IMR-90 (cell line): Measurements from ENCODE around the gene PCGF5. TPM values are rescaled to one million over a fixed set of nuclear protein-coding genes. Genes with fewer than 3 reads are reported as not detected.

Experiments
- ATAC-seq: fragments of 200-7000 bp; cut with Tn5 transposase; 2 replicates; pipeline ENCODE4 v1.9.1; 2020; ENCODE audit warnings: low read depth, mild to moderate bottlenecking, moderate library complexity
- BruUV-seq: library from RNA; stranded (reverse); fragments of 400-500 nt; replicated peaks from 2 replicates; lab custom pipeline; 2021; lab: Mats Ljungman, UMichigan
- CTCF ChIA-PET: fragments of 300-600 bp; formaldehyde crosslinking; extraction: SDS; loops from one replicate; lab custom pipeline; 2021; ENCODE audit warnings: antibody characterized with exemption; lab: Yijun Ruan, JAX
- POLR2A ChIA-PET: fragments of 300-600 bp; sonication (Branson Sonifier 250); formaldehyde crosslinking; loops from one replicate; lab custom pipeline; 2022; ENCODE audit warnings: antibody characterized with exemption; ENCODE audit not compliant: unreplicated experiment; lab: Charles Lee
- DNase-seq: peaks from one replicate; pipeline ENCODE4 v3.0.0; 2013
- H2AFZ ChIP-seq: replicated peaks from 2 replicates; pipeline ENCODE3; 2013; ENCODE audit warnings: low read length, mild to moderate bottlenecking; ENCODE audit not compliant: poor library complexity
- H2AK5ac ChIP-seq: 2 replicates; pipeline ENCODE4 v1.6.1; 2013; ENCODE audit warnings: low read depth, low read length, inconsistent platforms
- H2AK9ac ChIP-seq: replicated peaks from 2 replicates; pipeline ENCODE3; 2013; ENCODE audit warnings: mild to moderate bottlenecking, low read depth, low read length, moderate library complexity; ENCODE audit not compliant: poor library complexity
- H2BK120ac ChIP-seq: 2 replicates; pipeline ENCODE4 v1.6.1; 2013; ENCODE audit warnings: low read depth, low read length, inconsistent platforms
- H2BK15ac ChIP-seq: 3 replicates; pipeline ENCODE4 v1.6.1; 2013; ENCODE audit warnings: low read depth, low read length, inconsistent platforms
- H2BK20ac ChIP-seq: 2 replicates; pipeline ENCODE4 v1.6.1; 2013; ENCODE audit warnings: low read depth, mild to moderate bottlenecking, inconsistent platforms, low read length, moderate library complexity
- H2BK5ac ChIP-seq: 2 replicates; pipeline ENCODE4 v1.6.1; 2013; ENCODE audit warnings: mild to moderate bottlenecking, low read depth, low read length, inconsistent platforms; ENCODE audit not compliant: poor library complexity, severe bottlenecking
- H3K14ac ChIP-seq: replicated peaks from 2 replicates; pipeline ENCODE4 v1.6.1; 2013; ENCODE audit warnings: low read depth, low read length, inconsistent platforms
- H3K18ac ChIP-seq: 2 replicates; pipeline ENCODE4 v1.6.1; 2013; ENCODE audit warnings: low read depth, low read length, control low read depth
- H3K23ac ChIP-seq: 2 replicates; pipeline ENCODE4 v1.6.1; 2013; ENCODE audit warnings: low read depth, low read length, inconsistent platforms
- H3K27ac ChIP-seq: 2 replicates; pipeline ENCODE4 v1.5.1; 2013; ENCODE audit warnings: mild to moderate bottlenecking, control low read depth, low read length; ENCODE audit not compliant: insufficient read depth
- H3K27me3 ChIP-seq: 2 replicates; pipeline ENCODE4 v1.6.1; 2013; ENCODE audit warnings: low read length; ENCODE audit not compliant: control insufficient read depth, insufficient read depth
- H3K36me3 ChIP-seq: 2 replicates; pipeline ENCODE4 v1.6.1; 2013; ENCODE audit warnings: low read length, mixed read lengths; ENCODE audit not compliant: control insufficient read depth, insufficient read depth
- H3K4ac ChIP-seq: 2 replicates; pipeline ENCODE4 v1.6.1; 2013; ENCODE audit warnings: low read depth, low read length, inconsistent platforms
- H3K4me1 ChIP-seq: 2 replicates; pipeline ENCODE4 v1.6.1; 2013; ENCODE audit warnings: low read length, mixed read lengths; ENCODE audit not compliant: control insufficient read depth, insufficient read depth
- H3K4me2 ChIP-seq: 2 replicates; pipeline ENCODE4 v1.6.1; 2013; ENCODE audit warnings: low read depth, mild to moderate bottlenecking, control low read depth, low read length, moderate library complexity
- H3K4me3 ChIP-seq: 2 replicates; pipeline ENCODE4 v1.5.1; 2013; ENCODE audit warnings: low read depth, mild to moderate bottlenecking, control low read depth, low read length, moderate library complexity; ENCODE audit not compliant: insufficient read depth
- H3K56ac ChIP-seq: 2 replicates; pipeline ENCODE4 v1.6.1; 2013; ENCODE audit warnings: low read length, inconsistent platforms; ENCODE audit not compliant: insufficient read depth; ENCODE audit errors: extremely low read depth
- H3K79me1 ChIP-seq, 2 experiments: 2 replicates each; pipeline ENCODE4 v1.6.1; 2013; ENCODE audit warnings: low read length in 2 of 2, inconsistent platforms in 1 of 2, low read depth in 1 of 2
- H3K9ac ChIP-seq: 2 replicates; pipeline ENCODE4 v1.6.1; 2013; ENCODE audit warnings: low read depth, low read length, control low read depth
- H3K9me1 ChIP-seq: 2 replicates; pipeline ENCODE4 v1.6.1; 2013; ENCODE audit warnings: low read length, inconsistent platforms; ENCODE audit not compliant: insufficient read depth
- H3K9me3 ChIP-seq: 2 replicates; pipeline ENCODE4 v1.6.1; 2013; ENCODE audit warnings: low read length; ENCODE audit not compliant: control insufficient read depth, insufficient read depth
- H4K20me1 ChIP-seq: 2 replicates; pipeline ENCODE4 v1.6.1; 2013; ENCODE audit warnings: low read length, inconsistent platforms; ENCODE audit not compliant: insufficient read depth
- H4K5ac ChIP-seq: 2 replicates; pipeline ENCODE4 v1.6.1; 2013; ENCODE audit warnings: mild to moderate bottlenecking, low read depth, low read length, control low read depth
- H4K8ac ChIP-seq, 2 experiments: 2 replicates each; pipeline ENCODE4 v1.6.1; 2013; ENCODE audit warnings: low read depth in 2 of 2, low read length in 2 of 2, control low read depth in 1 of 2, inconsistent platforms in 1 of 2
- H4K91ac ChIP-seq: 2 replicates; pipeline ENCODE4 v1.6.1; 2013; ENCODE audit warnings: low read depth, low read length, inconsistent platforms; ENCODE audit not compliant: insufficient read depth
- BHLHE40 ChIP-seq: fragments of 150-350 bp; IDR thresholded peaks from 2 replicates; pipeline ENCODE4 v1.6.1; 2016; ENCODE audit warnings: mild to moderate bottlenecking, low read depth, low read length
- CEBPB ChIP-seq: IDR thresholded peaks from 2 replicates; pipeline ENCODE4 v1.6.1; 2012; ENCODE audit warnings: low read depth, low read length, improper control_type of control experiment
- CHD1 ChIP-seq: IDR thresholded peaks from 2 replicates; pipeline ENCODE4 v1.6.1; 2012; ENCODE audit warnings: low read depth, low read length, improper control_type of control experiment
- CTCF ChIP-seq: conservative IDR thresholded peaks from 2 replicates; pipeline ENCODE4 v1.5.1; 2012; ENCODE audit warnings: mild to moderate bottlenecking, low read depth, low read length, improper control_type of control experiment
- FOS ChIP-seq: fragments of 150-350 bp; IDR thresholded peaks from 2 replicates; pipeline ENCODE4 v1.6.1; 2016; ENCODE audit warnings: low read depth, low read length
- MAFK ChIP-seq: IDR thresholded peaks from 2 replicates; pipeline ENCODE4 v1.6.1; 2012; ENCODE audit warnings: low read depth, low read length, improper control_type of control experiment
- MAZ ChIP-seq: IDR thresholded peaks from 2 replicates; pipeline ENCODE4 v1.6.1; 2012; ENCODE audit warnings: low read depth, mild to moderate bottlenecking, low read length, improper control_type of control experiment, moderate library complexity, borderline replicate concordance
- MXI1 ChIP-seq: IDR thresholded peaks from 2 replicates; pipeline ENCODE4 v1.6.1; 2012; ENCODE audit warnings: low read depth, mild to moderate bottlenecking, low read length, moderate library complexity, borderline replicate concordance
- NFE2L2 ChIP-seq: fragments of 150-350 bp; IDR thresholded peaks from 2 replicates; pipeline ENCODE4 v1.6.1; 2016; ENCODE audit warnings: low read depth, mild to moderate bottlenecking, low read length
- POLR2A ChIP-seq: IDR thresholded peaks from 2 replicates; pipeline ENCODE4 v1.6.1; 2012; ENCODE audit warnings: mild to moderate bottlenecking, low read depth, low read length
- RAD21 ChIP-seq: IDR thresholded peaks from 2 replicates; pipeline ENCODE4 v1.6.1; 2012; ENCODE audit warnings: low read length, improper control_type of control experiment
- RCOR1 ChIP-seq: IDR thresholded peaks from 2 replicates; pipeline ENCODE4 v1.6.1; 2012; ENCODE audit warnings: mild to moderate bottlenecking, low read length, improper control_type of control experiment; ENCODE audit not compliant: insufficient replicate concordance
- RFX5 ChIP-seq: IDR thresholded peaks from 2 replicates; pipeline ENCODE4 v1.8.0; 2012; ENCODE audit warnings: low read depth, mild to moderate bottlenecking, low read length, moderate library complexity
- SMC3 ChIP-seq: fragments of 150-350 bp; IDR thresholded peaks from 2 replicates; pipeline ENCODE4 v1.6.1; 2016; ENCODE audit warnings: low read depth, mild to moderate bottlenecking, antibody characterized with exemption, low read length, moderate library complexity
- WGBS, 2 experiments: methylation state at CpG; one replicate each; pipeline versions ENCODE4 v1.1.5 to v1.1.7; 2013; ENCODE audit warnings: missing lambda C conversion rate in 2 of 2; ENCODE audit not compliant: insufficient read length in 1 of 2; ENCODE audit errors: extremely low coverage in 2 of 2; 5-methylcytosine and 5-hydroxymethylcytosine counted together
- dilution Hi-C: fragments of 300-500 bp; cut with HindIII; formaldehyde crosslinking; loops from one replicate; pipeline ENCODE4 v1.14.3; 2018; ENCODE audit warnings: low sequenced_read_pairs; ENCODE audit not compliant: unreplicated experiment
- in situ Hi-C: fragments of 300-500 bp; cut with MboI; formaldehyde crosslinking; loops from 3 replicates; pipeline ENCODE4 v1.14.3; 2019; ENCODE audit warnings: low sequenced_read_pairs, inconsistent platforms, mixed read lengths
- intact Hi-C: fragments of 100-400 bp; cut with micrococcal nuclease; formaldehyde crosslinking; loops from 2 replicates; pipeline ENCODE4 v1.10.0; 2022
- polyA plus RNA-seq, 3 experiments: library from polyadenylated mRNA; depleted of rRNA; stranded (reverse); fragments of >200 nt; gene quantifications; 2 replicates each; pipeline ENCODE4 v1.2.3, GENCODE V29; 2012; ENCODE audit warnings: low replicate concordance in 1 of 3
- total RNA-seq: library from RNA; depleted of rRNA; stranded (reverse); fragments of >200 nt; gene quantifications from 2 replicates; pipeline ENCODE4 v1.2.3, GENCODE V29; 2012
- TF ChIP-seq, protein P1 (sequence below): fragments of 150-350 bp; IDR thresholded peaks from 2 replicates; pipeline ENCODE4 v1.6.1; 2016; ENCODE audit warnings: low read depth, mild to moderate bottlenecking, low read length, moderate library complexity, borderline replicate concordance
- TF ChIP-seq, protein P2 (sequence below): fragments of 150-350 bp; IDR thresholded peaks from 2 replicates; pipeline ENCODE4 v1.6.1; 2017; ENCODE audit warnings: mild to moderate bottlenecking, antibody characterized with exemption, low read length, low read depth

Gene PCGF5
- total and polyA plus RNA-seq, 2 of the 4 experiments (the other 2 are of a cell fraction): 9.0 to 18.1 TPM

DNA sequence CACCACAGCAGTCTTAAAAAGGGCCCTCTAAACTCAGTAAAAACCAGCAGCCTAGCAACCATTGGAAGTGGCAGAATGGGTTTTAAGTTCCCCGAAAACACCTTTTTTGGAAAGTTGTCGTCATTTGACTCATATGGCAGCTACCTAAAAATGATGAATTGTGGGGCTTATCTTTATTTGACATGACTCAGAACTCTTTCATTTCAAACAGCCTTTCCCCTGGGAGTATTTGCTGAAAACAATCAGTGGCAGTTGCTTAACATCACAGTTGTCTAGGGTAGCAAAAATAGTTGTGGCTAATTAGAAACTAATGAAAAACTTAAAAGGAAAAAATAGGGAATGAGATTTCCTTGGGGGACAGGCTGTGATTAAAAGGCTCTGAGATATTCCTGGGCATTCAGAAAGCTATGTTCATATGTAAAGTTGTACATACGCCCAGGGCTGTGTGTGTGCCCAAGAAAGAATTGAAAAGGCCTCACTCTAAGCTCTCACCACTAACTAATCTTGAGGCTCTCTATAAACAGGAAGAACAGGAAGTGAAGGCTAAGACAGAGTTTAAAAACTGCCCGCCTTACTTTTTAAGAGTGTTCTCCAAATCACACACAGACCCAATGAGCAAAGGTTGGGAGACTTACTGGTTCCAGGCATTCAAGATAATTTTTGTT, 108.0 kb downstream of the PCGF5 start:
- Histone ChIP-seq H3K9me1 (no peaks in the 10 kb centered on the region), H3K4me3 (no peak overlapping the region), H3K18ac (no peak overlapping the region), H3K14ac (no peak overlapping the region), H3K9me3 (peaks cover 7% of the 10 kb centered on the region; the same call in 1 of the 2 replicates), H3K79me1 (no peaks in the 10 kb centered on the region), H3K4ac (no peak overlapping the region), H3K4me1 (no peaks in the 10 kb centered on the region), H4K5ac (no peak overlapping the region), H2AK9ac (no peak overlapping the region), H2BK15ac (no peak overlapping the region), H2BK120ac (no peak overlapping the region), H3K56ac (no peak overlapping the region), H3K9ac (no peak overlapping the region), H4K91ac (no peak overlapping the region), H4K8ac (no peak overlapping the region), H2AK5ac (no peak overlapping the region), H2BK20ac (no peak overlapping the region), H4K20me1 (no peaks in the 10 kb centered on the region), H3K23ac (no peak overlapping the region), H3K27me3 (no peaks in the 10 kb centered on the region), H3K27ac (no peak overlapping the region), H2BK5ac (no peak overlapping the region), H3K36me3 (no peaks in the 10 kb centered on the region), H2AFZ (no peak overlapping the region), H3K4me2 (no peak overlapping the region)
- ChIA-PET POLR2A (no interaction called here), CTCF (no interaction called here)
- no peak for TF ChIP-seq BHLHE40
- no peak for TF ChIP-seq RFX5
- no peak for TF ChIP-seq MAFK
- TF ChIP-seq SMC3: no peak
- TF ChIP-seq MAZ: no peak
- no peak for TF ChIP-seq RAD21
- TF ChIP-seq, protein P1, sequence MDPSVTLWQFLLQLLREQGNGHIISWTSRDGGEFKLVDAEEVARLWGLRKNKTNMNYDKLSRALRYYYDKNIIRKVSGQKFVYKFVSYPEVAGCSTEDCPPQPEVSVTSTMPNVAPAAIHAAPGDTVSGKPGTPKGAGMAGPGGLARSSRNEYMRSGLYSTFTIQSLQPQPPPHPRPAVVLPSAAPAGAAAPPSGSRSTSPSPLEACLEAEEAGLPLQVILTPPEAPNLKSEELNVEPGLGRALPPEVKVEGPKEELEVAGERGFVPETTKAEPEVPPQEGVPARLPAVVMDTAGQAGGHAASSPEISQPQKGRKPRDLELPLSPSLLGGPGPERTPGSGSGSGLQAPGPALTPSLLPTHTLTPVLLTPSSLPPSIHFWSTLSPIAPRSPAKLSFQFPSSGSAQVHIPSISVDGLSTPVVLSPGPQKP: no peak
- no peak for TF ChIP-seq CTCF
- TF ChIP-seq MXI1: no peak
- TF ChIP-seq FOS: no peak
- no peak for TF ChIP-seq CEBPB
- TF ChIP-seq RCOR1: no peak
- TF ChIP-seq NFE2L2: no peak
- TF ChIP-seq POLR2A: no peak
- TF ChIP-seq, protein P2, sequence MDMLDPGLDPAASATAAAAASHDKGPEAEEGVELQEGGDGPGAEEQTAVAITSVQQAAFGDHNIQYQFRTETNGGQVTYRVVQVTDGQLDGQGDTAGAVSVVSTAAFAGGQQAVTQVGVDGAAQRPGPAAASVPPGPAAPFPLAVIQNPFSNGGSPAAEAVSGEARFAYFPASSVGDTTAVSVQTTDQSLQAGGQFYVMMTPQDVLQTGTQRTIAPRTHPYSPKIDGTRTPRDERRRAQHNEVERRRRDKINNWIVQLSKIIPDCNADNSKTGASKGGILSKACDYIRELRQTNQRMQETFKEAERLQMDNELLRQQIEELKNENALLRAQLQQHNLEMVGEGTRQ: no peak
- TF ChIP-seq CHD1: no peak
- no peak for ATAC-seq
- no peak for DNase-seq
- in situ Hi-C loops (no loop called here), intact Hi-C loops (no loop called here), dilution Hi-C loops (no loop called here)
- no TSS peak for BruUV-seq
- WGBS, 2 experiments: no CpG with 5 or more reads among the region's 4 CpGs
